Measurements from ENCODE around the gene TRPM2. TPM values are rescaled to one million over a fixed set of nuclear protein-coding genes. Genes with fewer than 3 reads are reported as not detected.

The TRPM2 gene
- total RNA-seq, 1 experiment from 2014 or later, result 0.26 TPM

- CTCF ChIA-PET, result no interaction called here
- in situ Hi-C loops (cut with HindIII; ENCODE audit: low pct_unique_long_range_greater_than_20kb, low sequenced_read_pairs), result no loop called here
- BruUV-seq (replicated peaks), result no TSS peak
These were observed 97.6 kb downstream of the TRPM2 start for GRCh38 chr21:44450999-44451398.

GRCh38 chr21:44453120-44453519 is 99.7 kb downstream of the TRPM2 start:
- TF ChIP-seq TCF7L2 (IDR thresholded peaks at IDR 0.05; ENCODE audit: low read depth, low read length) (no peak), REST (IDR thresholded peaks at IDR 0.05; ENCODE audit: insufficient read depth in 1 of 2, low read depth in 2 of 2, low read length in 1 of 2) (no peak), POLR2AphosphoS5 (IDR thresholded peaks at IDR 0.05; ENCODE audit: low read depth, low read length) (no peak), CTCF (IDR thresholded peaks at IDR 0.05) (no peak), SIN3A (IDR thresholded peaks at IDR 0.05; ENCODE audit: borderline replicate concordance, insufficient read depth, low read depth, low read length) (no peak)
- Histone ChIP-seq H3K4me3 (ENCODE audit: low read depth in 2 of 2, low read length in 2 of 2) (no peak overlapping the region), H3K27me3 (ENCODE audit: control insufficient read depth, insufficient read depth, low read length) (no peaks in the 10 kb centered on the region; the same call in 1 of the 2 replicates), H3K9me3 (ENCODE audit: control insufficient read depth, insufficient read depth, low read depth, low read length) (no peaks in the 10 kb centered on the region), H3K27ac (ENCODE audit: low read length) (no peak overlapping the region), H3K36me3 (ENCODE audit: control insufficient read depth, insufficient read depth, low read length) (no peaks in the 10 kb centered on the region), H3K4me1 (ENCODE audit: control insufficient read depth, insufficient read depth, low read length) (no peaks in the 10 kb centered on the region)
- BruUV-seq (replicated peaks), result no TSS peak
- no peak for DNase-seq (ENCODE audit: low read depth, low spot score)
- in situ Hi-C loops (cut with HindIII; ENCODE audit: low pct_unique_long_range_greater_than_20kb, low sequenced_read_pairs) (no loop called here), intact Hi-C loops (cut with micrococcal nuclease; ENCODE audit: unreplicated experiment) (no loop called here)
- POLR2A ChIA-PET, result no interaction called here
- ATAC-seq, result no peak
- CTCF ChIA-PET, result no interaction called here

More at GRCh38 chr21:44450999-44451398, 97.6 kb downstream of the TRPM2 start:
- Histone ChIP-seq H3K4me3 (ENCODE audit: low read depth in 2 of 2, low read length in 2 of 2) (no peak overlapping the region), H3K4me1 (ENCODE audit: control insufficient read depth, insufficient read depth, low read length) (no peaks in the 10 kb centered on the region), H3K27ac (ENCODE audit: low read length) (no peak overlapping the region), H3K36me3 (ENCODE audit: control insufficient read depth, insufficient read depth, low read length) (no peaks in the 10 kb centered on the region), H3K9me3 (ENCODE audit: control insufficient read depth, insufficient read depth, low read depth, low read length) (no peaks in the 10 kb centered on the region), H3K27me3 (ENCODE audit: control insufficient read depth, insufficient read depth, low read length) (no peaks in the 10 kb centered on the region; the same call in 1 of the 2 replicates)
- intact Hi-C loops (cut with micrococcal nuclease; ENCODE audit: unreplicated experiment), result no loop called here
- TF ChIP-seq CTCF (IDR thresholded peaks at IDR 0.05), result no peak
- no peak for ATAC-seq
- DNase-seq (ENCODE audit: low read depth, low spot score), result no peak
- POLR2A ChIA-PET, result no interaction called here

GRCh38 chr21:44454058-44454457 is 100.6 kb downstream of the TRPM2 start:
- H3K27me3 ChIP-seq (ENCODE audit: control insufficient read depth, insufficient read depth, low read length), result no peaks in the 10 kb centered on the region; the same call in 1 of the 2 replicates
- POLR2A ChIA-PET, result no interaction called here
- in situ Hi-C loops (cut with HindIII; ENCODE audit: low pct_unique_long_range_greater_than_20kb, low sequenced_read_pairs), result no loop called here
- H3K36me3 ChIP-seq (ENCODE audit: control insufficient read depth, insufficient read depth, low read length), result no peaks in the 10 kb centered on the region
- DNase-seq (ENCODE audit: low read depth, low spot score) (no peak), ATAC-seq (no peak)
- no peak for TF ChIP-seq REST (IDR thresholded peaks at IDR 0.05; ENCODE audit: insufficient read depth in 1 of 2, low read depth in 2 of 2, low read length in 1 of 2)
- TF ChIP-seq SIN3A (IDR thresholded peaks at IDR 0.05; ENCODE audit: borderline replicate concordance, insufficient read depth, low read depth, low read length), result no peak
- no peak for TF ChIP-seq CTCF (IDR thresholded peaks at IDR 0.05)
- no peak for TF ChIP-seq POLR2AphosphoS5 (IDR thresholded peaks at IDR 0.05; ENCODE audit: low read depth, low read length)
- no peak for TF ChIP-seq TCF7L2 (IDR thresholded peaks at IDR 0.05; ENCODE audit: low read depth, low read length)
- H3K27ac ChIP-seq (ENCODE audit: low read length), result no peak overlapping the region
- no peaks in the 10 kb centered on the region for H3K4me1 ChIP-seq (ENCODE audit: control insufficient read depth, insufficient read depth, low read length)
- no peak overlapping the region for H3K4me3 ChIP-seq (ENCODE audit: low read depth in 2 of 2, low read length in 2 of 2)
- CTCF ChIA-PET, result no interaction called here
- intact Hi-C loops (cut with micrococcal nuclease; ENCODE audit: unreplicated experiment), result no loop called here
- no TSS peak for BruUV-seq (replicated peaks)
- H3K9me3 ChIP-seq (ENCODE audit: control insufficient read depth, insufficient read depth, low read depth, low read length), result no peaks in the 10 kb centered on the region
